ENCODE results near the gene TMEM234.

GRCh38 chr1:32200226-32201010 is 21.7 kb downstream of the TMEM234 start, which contains the start of gene CCDC28B:
- TF ChIP-seq, protein P1, sequence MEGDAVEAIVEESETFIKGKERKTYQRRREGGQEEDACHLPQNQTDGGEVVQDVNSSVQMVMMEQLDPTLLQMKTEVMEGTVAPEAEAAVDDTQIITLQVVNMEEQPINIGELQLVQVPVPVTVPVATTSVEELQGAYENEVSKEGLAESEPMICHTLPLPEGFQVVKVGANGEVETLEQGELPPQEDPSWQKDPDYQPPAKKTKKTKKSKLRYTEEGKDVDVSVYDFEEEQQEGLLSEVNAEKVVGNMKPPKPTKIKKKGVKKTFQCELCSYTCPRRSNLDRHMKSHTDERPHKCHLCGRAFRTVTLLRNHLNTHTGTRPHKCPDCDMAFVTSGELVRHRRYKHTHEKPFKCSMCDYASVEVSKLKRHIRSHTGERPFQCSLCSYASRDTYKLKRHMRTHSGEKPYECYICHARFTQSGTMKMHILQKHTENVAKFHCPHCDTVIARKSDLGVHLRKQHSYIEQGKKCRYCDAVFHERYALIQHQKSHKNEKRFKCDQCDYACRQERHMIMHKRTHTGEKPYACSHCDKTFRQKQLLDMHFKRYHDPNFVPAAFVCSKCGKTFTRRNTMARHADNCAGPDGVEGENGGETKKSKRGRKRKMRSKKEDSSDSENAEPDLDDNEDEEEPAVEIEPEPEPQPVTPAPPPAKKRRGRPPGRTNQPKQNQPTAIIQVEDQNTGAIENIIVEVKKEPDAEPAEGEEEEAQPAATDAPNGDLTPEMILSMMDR (conservative IDR thresholded peaks at IDR 0.05; ENCODE audit: low read depth, low read length): no peak
- no peak for TF ChIP-seq MAFK (IDR thresholded peaks at IDR 0.05; ENCODE audit: low read depth, low read length)
- no peak for TF ChIP-seq NFE2L2 (IDR thresholded peaks at IDR 0.05; ENCODE audit: low read depth, low read length)
- TF ChIP-seq POLR2A (IDR thresholded peaks at IDR 0.05; ENCODE audit: low read depth, low read length): peak; percentile 77; the same call in 1 of the 2 replicates
- peak; percentile 76; the same call in 1 of the 2 replicates for TF ChIP-seq MXI1 (IDR thresholded peaks at IDR 0.05; ENCODE audit: borderline replicate concordance, low read depth, low read length)
